ENCODE results near the gene PLK4. TPM values are rescaled to one million over a fixed set of nuclear protein-coding genes. Genes with fewer than 3 reads are reported as not detected.

The PLK4 gene
- total RNA-seq, 1 experiment from 2014 or later: 40.2 TPM

- Histone ChIP-seq H3K56ac (ENCODE audit: insufficient read length, low read depth, low read length) (no peak overlapping the region), H3K23ac (ENCODE audit: insufficient read length, low read depth, low read length) (no peak overlapping the region), H3K79me1 (ENCODE audit: insufficient read depth, low read depth, low read length, poor library complexity, severe bottlenecking) (no peaks in the 10 kb centered on the region), H3T11ph (ENCODE audit: low read length) (no peak overlapping the region), H3K27ac (ENCODE audit: insufficient read length, low read depth, low read length) (no peak overlapping the region), H3K79me2 (ENCODE audit: insufficient read depth, low read length) (no peaks in the 10 kb centered on the region; the same call in 1 of the 2 replicates), H4K20me1 (ENCODE audit: control insufficient read depth, insufficient read depth, insufficient read length) (no peaks in the 10 kb centered on the region), H2BK20ac (ENCODE audit: low read depth, low read length, poor library complexity, severe bottlenecking) (no peak overlapping the region), H3K18ac (ENCODE audit: insufficient read length, low read depth, low read length) (no peak overlapping the region), H2BK12ac (ENCODE audit: insufficient read length, low read depth, low read length) (no peak overlapping the region), H4K5ac (ENCODE audit: insufficient read length, low read depth, low read length) (no peak overlapping the region), H2BK15ac (ENCODE audit: low read depth, low read length) (no peak overlapping the region), H3K4me2 (ENCODE audit: insufficient read depth, insufficient read length, low read length) (no peak overlapping the region), H3K23me2 (ENCODE audit: insufficient read length, low read depth, low read length, poor library complexity, severe bottlenecking) (no peaks in the 10 kb centered on the region), H4K8ac (replicated peaks; ENCODE audit: insufficient read length, low read depth, low read length) (no peak overlapping the region), H3K9me3 (ENCODE audit: control insufficient read depth, low read depth, low read length) (no peaks in the 10 kb centered on the region), H2AFZ (ENCODE audit: low read length) (no peak overlapping the region), H3K9ac (ENCODE audit: extremely low read depth, insufficient read length, low read length) (no peak overlapping the region), H2AK5ac (ENCODE audit: insufficient read length, low read length) (no peak overlapping the region), H2BK5ac (ENCODE audit: insufficient read length, low read length) (no peak overlapping the region), H4K91ac (ENCODE audit: insufficient read length, low read depth, low read length) (no peak overlapping the region), H3K4me1 (ENCODE audit: insufficient read depth, low read length) (no peaks in the 10 kb centered on the region), H3K27me3 (ENCODE audit: insufficient read depth, low read length) (no peaks in the 10 kb centered on the region), H3K4ac (ENCODE audit: low read depth, low read length) (no peak overlapping the region), H2BK120ac (ENCODE audit: low read depth, low read length, poor library complexity, severe bottlenecking) (no peak overlapping the region), H3K14ac (ENCODE audit: insufficient read depth, low read length) (no peak overlapping the region)
- Mint-ChIP-seq H3K36me3 (ENCODE audit: insufficient read depth in 1 of 3, low read depth in 3 of 3) (peaks cover 0 to 14% (median 7%) of the 10 kb centered on the region in 3 experiments; a peak in 4 of 7 replicates), H3K4me1 (peaks cover 6 to 10% of the 10 kb centered on the region in 2 experiments; a peak in 3 of 4 replicates), H3K4me3 (no peak overlapping the region), H3K27ac (no peak overlapping the region; a peak in 1 of 7 replicates), H3K27me3 (ENCODE audit: low read depth) (no peaks in the 10 kb centered on the region; the same call in 1 of the 2 replicates), H3K9me3 (0 out of 5 replicates have a peak, but pooled peaks cover 0 to under 1% of the 10 kb centered on the region in 2 experiments)
- TF ChIP-seq, protein P1, sequence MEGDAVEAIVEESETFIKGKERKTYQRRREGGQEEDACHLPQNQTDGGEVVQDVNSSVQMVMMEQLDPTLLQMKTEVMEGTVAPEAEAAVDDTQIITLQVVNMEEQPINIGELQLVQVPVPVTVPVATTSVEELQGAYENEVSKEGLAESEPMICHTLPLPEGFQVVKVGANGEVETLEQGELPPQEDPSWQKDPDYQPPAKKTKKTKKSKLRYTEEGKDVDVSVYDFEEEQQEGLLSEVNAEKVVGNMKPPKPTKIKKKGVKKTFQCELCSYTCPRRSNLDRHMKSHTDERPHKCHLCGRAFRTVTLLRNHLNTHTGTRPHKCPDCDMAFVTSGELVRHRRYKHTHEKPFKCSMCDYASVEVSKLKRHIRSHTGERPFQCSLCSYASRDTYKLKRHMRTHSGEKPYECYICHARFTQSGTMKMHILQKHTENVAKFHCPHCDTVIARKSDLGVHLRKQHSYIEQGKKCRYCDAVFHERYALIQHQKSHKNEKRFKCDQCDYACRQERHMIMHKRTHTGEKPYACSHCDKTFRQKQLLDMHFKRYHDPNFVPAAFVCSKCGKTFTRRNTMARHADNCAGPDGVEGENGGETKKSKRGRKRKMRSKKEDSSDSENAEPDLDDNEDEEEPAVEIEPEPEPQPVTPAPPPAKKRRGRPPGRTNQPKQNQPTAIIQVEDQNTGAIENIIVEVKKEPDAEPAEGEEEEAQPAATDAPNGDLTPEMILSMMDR (conservative IDR thresholded peaks at IDR 0.05): no peak
- no peak for DNase-seq
These were observed 4.9 kb upstream of the PLK4 start for GRCh38 chr4:127875791-127876190.

All from H9 (cell line).